NCI-H2171 (cell line): ENCODE measurements around the gene DNMT3A.

ENCODE experiments used
- DNase-seq: peaks from one replicate; lab custom pipeline; 2025; lab: John Stamatoyannopoulos, UW

Gene DNMT3A

DNA sequence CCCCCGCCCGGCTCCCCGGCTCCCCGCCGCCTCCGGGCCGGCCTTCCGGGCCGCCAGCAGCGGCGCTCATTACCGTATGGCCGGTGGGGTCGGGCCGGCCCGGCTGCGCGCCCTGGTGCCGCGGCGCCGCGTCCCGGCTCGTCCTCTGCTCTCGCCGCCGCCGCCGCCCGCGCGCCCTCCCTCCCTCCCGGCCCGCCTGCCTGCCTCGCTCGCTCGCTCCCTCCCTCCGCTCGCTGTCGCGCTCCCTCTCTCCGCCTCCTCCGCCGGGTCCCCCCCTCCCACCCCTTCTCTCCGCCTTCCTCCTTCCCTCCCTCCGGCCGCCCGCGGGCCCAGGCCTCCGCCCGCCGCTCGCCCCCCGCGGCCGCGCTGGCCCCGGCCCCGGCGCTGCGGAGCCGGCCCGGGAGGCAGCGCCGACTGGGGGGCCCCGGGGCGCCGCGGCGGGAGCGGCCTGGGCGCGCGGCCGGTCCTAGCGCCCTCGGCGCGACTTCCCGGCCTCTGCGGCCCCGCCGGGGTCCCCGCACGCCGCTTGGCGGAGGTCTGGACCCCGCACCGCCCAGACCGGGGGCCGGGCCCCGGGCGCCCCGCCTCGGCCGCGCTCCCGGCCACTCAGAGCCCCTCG lies at the start of gene DNMT3A:
Gene DNMT3A, minus strand, starts transcription at position 173 of the 619 bp plus-strand sequence. CDS start 27,941 bp downstream, outside the sequence.
- DNase-seq: peak; percentile 67

DNA sequence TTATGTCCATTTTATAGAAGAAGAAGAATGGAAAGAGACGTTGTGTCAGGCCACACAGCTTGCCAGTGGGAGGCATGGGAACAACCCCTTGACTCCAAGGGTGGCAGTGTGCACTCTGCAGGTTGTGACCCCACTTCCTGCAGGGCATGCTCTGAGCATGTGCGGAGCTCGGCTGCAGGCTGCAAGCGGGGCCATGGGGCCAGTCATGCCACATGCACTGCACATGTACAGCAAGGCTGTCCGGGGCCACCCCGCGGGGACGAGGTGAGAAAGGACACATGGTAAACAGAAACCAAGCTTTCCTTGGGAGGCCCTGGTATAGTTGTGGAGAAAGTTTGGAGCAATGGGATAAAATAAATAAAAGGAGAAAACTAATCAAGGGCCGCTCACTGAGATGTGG lies 47.4 kb upstream of the DNMT3A start:
- DNase-seq: no peak

GRCh38 chr2:25388491-25388890 lies 46.8 kb upstream of the DNMT3A start:
- DNase-seq: no peak

- DNase-seq: no peak
Measured at GRCh38 chr2:25387876-25388449, 46.2 kb upstream of the DNMT3A start.

- DNase-seq: no peak
Measured at GRCh38 chr2:25386971-25387875, 45.5 kb upstream of the DNMT3A start.

GRCh38 chr2:25385910-25386309 lies 44.2 kb upstream of the DNMT3A start:
- no peak for DNase-seq

DNA sequence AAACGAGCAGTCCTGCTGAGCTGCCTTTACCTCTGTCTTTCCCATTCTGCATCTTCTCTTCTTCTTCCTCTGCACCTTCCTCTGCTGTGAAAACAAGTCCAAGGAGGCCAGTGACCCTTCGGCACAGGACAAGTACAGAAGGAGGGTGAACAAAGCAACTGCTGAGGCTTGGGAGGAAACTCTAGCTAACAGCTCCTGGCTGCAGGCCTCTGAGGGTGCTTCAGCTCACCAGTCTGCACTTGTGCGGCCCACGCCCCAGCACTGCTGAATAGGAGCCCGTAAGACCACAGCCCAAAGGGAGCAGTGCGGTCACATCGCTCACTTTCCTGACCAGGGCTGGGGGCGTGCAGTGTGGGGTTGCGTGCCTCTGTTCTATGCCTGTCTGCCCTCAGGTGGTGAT lies 42.1 kb upstream of the DNMT3A start:
- DNase-seq: no peak

DNA sequence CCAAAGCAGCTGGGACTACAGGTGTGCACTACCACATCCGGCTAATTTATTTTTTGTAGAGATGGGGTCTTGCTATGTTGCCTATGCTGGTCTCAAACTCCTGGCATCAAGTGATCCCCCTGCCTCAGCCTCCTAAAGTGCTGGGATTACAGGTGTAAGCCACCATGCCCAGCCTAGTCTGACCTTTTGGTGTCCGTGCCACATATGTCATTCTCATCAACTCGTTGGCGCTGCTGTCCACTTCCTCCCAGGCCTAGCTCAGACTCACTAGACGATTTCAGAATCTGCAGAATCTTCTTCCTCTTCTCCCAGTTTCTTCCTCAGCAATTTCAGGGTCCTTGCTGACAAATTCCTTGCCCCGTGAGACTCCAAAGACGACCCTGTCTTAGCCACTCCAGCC lies 39.8 kb upstream of the DNMT3A start:
- DNase-seq: no peak

GRCh38 chr2:25380586-25381375 lies 39.1 kb upstream of the DNMT3A start:
- no peak for DNase-seq

DNA sequence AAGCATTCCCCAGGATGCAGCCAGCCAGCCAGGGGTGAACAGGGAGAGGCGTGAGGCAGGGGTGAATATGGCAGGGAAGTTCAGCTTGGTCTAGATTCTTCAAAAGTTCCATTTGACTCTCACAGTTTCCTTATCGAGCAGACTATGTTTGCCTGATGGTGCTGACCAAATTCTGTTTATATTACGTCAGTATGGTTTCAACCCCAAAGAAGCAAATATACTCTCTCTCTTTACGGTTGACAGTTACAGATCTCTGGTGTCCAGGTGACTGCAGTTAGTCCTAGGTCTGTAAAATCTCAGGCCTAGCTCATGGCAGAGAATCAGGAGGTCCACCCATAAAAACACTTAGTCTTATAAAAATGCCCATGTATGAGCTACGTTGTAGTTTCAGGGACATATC lies 38.3 kb upstream of the DNMT3A start:
- DNase-seq: no peak

GRCh38 chr2:25379535-25379934 lies 37.8 kb upstream of the DNMT3A start:
- DNase-seq: no peak

DNA sequence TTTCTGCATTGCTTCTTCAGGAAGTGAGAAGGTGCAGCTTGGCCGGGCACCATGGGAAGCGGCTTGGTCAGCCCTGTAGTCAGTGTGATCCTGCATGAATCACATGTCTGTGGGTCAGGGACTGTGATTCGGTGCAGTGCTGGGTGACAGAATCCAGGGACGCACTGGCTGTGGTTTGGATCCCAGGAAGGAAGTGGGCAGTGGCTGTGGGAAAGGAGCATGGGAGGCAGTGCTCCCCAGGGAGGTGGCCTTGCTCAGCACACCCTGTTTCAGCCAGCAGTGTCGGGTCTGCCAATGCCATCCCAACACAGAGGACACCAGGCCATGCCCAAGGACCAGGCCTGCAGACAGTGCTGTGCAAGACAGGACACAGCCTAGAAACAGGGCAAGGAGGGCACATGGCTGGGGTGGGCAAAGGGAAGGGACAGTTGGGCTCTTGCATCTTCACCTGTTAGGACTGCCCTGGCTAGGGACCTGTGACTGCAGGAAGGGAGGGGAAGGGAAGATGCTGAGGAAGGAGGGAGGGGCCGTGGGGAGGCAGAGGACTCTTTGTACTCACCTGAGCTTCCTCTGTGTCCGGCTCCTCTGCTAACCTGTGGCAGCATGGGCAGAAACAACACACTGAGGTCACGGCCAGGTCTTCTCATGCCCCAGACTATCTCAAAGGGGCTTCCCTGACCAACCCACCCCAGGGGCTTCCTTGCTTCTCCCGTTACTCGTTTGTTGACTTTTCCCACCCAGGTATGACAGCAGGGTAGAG lies 37.2 kb upstream of the DNMT3A start:
- no peak for DNase-seq

GRCh38 chr2:25377822-25378421 lies 36.2 kb upstream of the DNMT3A start:
- no peak for DNase-seq

DNA sequence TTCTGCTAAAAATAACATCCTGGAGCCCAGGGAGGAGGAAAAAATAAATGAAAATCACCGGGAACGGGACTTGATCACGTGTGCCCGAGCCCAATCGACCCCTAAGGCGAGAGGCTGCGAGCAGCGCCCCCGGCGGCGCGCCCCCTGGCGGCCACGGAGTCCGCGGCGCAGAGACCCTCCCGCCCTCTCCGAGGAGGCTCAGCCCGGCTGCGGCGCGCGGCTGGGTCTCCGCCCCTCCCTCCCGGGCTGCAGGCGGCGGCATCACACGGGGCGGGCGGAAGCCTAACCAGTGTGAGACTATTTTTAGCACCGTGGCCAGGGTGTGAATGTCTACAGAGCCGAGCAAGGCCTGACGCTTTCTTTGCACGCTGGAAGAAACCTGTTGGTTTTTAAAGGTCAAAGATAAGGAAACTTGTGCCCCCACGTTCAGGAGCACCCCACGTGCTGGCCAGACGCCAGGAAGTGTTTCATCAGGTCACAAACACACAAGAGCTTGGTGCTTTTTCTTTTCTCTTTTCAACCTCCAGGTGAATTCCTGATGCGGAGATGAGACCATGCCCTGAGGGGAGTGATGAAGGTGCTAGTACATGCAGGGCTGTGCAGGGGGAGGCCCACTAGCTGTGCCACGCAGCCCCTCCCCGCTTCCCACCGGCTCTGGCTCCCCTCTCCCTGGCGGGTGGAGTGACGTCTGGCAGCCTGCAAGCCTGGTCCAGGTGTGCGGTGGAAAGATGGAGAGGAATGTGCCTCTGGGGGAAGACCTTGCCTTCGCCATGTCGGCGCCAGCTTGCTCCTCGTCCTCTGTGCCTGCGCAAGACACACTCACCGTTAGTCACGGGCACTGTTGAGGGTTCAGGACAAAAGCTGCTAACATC lies 35.3 kb upstream of the DNMT3A start:
- DNase-seq: peak; percentile 91

DNA sequence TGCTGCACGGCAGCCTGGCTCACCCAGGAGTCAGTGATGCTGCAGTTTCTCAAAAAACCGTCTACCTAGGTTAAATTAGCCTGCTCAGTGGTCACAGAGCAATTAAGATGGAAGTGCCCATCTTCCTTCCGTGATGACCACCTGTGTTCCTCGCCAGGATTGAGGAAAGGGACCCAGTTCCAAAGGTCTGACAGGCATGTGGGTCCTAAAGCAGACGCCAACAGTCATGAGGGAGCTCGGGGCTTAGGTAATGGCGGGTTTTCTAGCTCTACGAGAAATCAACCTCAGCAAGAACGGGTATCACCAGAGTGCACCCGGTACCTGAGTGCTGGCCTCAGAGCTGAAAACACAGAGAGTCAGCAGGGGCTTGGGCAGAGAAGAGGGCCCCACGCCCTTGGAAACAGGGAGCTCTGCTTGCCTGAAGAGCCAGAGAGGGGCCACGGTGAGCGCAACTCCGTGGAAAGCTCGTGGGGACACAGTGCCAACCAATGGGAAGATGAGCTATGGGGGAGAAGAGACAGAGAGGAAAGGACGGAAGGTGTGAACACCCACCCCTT lies 34.3 kb upstream of the DNMT3A start:
- no peak for DNase-seq

GRCh38 chr2:25375371-25375988 lies 33.8 kb upstream of the DNMT3A start:
- no peak for DNase-seq

DNA sequence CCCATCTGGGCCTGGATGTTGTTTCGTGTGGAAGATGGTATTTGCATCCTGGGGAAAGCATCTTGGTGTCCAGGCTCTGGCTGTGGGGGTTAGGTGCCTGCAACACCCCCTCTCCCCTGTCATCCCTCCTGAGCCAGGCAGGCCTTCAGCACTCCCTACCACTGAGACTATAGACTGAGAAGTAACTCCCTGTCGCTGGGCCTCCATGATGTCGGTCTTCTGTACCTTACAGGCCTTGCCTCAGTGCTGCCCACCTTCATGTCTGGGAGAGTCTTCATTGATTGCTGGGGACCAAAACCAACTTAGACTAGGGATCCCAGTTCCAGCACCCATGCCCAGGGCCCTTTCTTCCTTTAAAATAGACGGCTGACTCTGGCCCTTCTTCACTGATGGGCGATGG lies 33.1 kb upstream of the DNMT3A start:
- no peak for DNase-seq

GRCh38 chr2:25374411-25374810 lies 32.7 kb upstream of the DNMT3A start:
- no peak for DNase-seq

- no peak for DNase-seq
Measured at GRCh38 chr2:25373269-25373981, 31.7 kb upstream of the DNMT3A start.
